HepG2 (cell line): ENCODE data around the gene POLR2J. TPM values are rescaled to one million over a fixed set of nuclear protein-coding genes. Genes with fewer than 3 reads are reported as not detected.

Experiments used
- ARNT ChIP-seq: fragments of 450-650 bp; IDR thresholded peaks from 2 replicates; pipeline ENCODE4 v1.6.1; 2017
- ASH2L ChIP-seq: fragments of 300-600, 200-600 bp; sonication (generic); IDR thresholded peaks from 2 replicates; pipeline ENCODE4 v1.7.0; 2017; ENCODE audit warnings: low read depth, mild to moderate bottlenecking, moderate library complexity, mixed read lengths, low read length; ENCODE audit not compliant: insufficient read length
- CBX1 ChIP-seq: IDR thresholded peaks from one replicate; pipeline ENCODE4 v1.6.1; 2016; ENCODE audit warnings: antibody characterized with exemption, low read depth
- CCDC6 ChIP-seq: sonication (generic); formaldehyde crosslinking; IDR thresholded peaks from 2 replicates; pipeline ENCODE4 v1.8.1; 2022; ENCODE audit warnings: mild to moderate bottlenecking, missing genetic modification reagents, moderate library complexity
- GABPB1 ChIP-seq: IDR thresholded peaks from 2 replicates; pipeline ENCODE4 v1.6.1; 2016; ENCODE audit warnings: mild to moderate bottlenecking, missing genetic modification reagents, moderate library complexity, missing compliant biosample characterization
- GATAD1 ChIP-seq: IDR thresholded peaks from 2 replicates; pipeline ENCODE4 v1.6.1; 2016; ENCODE audit warnings: missing genetic modification reagents, missing compliant biosample characterization
- HDAC2 ChIP-seq: sonication (generic); formaldehyde crosslinking; IDR thresholded peaks from 2 replicates; pipeline ENCODE4 v1.4.0; 2020; ENCODE audit warnings: missing genetic modification reagents
- HHEX ChIP-seq: IDR thresholded peaks from 2 replicates; pipeline ENCODE4 v1.6.1; 2016; ENCODE audit warnings: control low read depth
- JARID2 ChIP-seq: sonication (generic); formaldehyde crosslinking; IDR thresholded peaks from 2 replicates; pipeline ENCODE4 v1.8.1; 2023; ENCODE audit warnings: missing genetic modification reagents, inconsistent platforms; ENCODE audit not compliant: insufficient replicate concordance
- KDM5B ChIP-seq: sonication (generic); formaldehyde crosslinking; IDR thresholded peaks from 2 replicates; pipeline ENCODE4 v1.4.0; 2020; ENCODE audit warnings: missing genetic modification reagents, mild to moderate bottlenecking, borderline replicate concordance
- KMT2B ChIP-seq: IDR thresholded peaks from 2 replicates; pipeline ENCODE4 v1.6.1; 2016; ENCODE audit warnings: missing genetic modification reagents, missing compliant biosample characterization
- PPARG ChIP-seq: conservative IDR thresholded peaks from 2 replicates; pipeline ENCODE4 v1.6.1; 2016; ENCODE audit warnings: missing biosample characterization, missing genetic modification reagents
- SP2 ChIP-seq: sonication (generic); formaldehyde crosslinking; IDR thresholded peaks from 2 replicates; pipeline ENCODE4 v1.5.1; 2020; ENCODE audit warnings: mild to moderate bottlenecking, missing genetic modification reagents
- SRSF9 ChIP-seq: fragments of 200-400 bp; formaldehyde crosslinking; IDR thresholded peaks from 2 replicates; pipeline ENCODE4 v1.6.1; 2018; ENCODE audit warnings: borderline replicate concordance, mild to moderate bottlenecking, low read depth, low read length; ENCODE audit not compliant: insufficient read depth, poor library complexity, severe bottlenecking
- YEATS4 ChIP-seq: sonication (generic); formaldehyde crosslinking; IDR thresholded peaks from 2 replicates; pipeline ENCODE4 v1.4.0; 2020; ENCODE audit warnings: missing genetic modification reagents, borderline replicate concordance
- ZNF451 ChIP-seq: sonication (generic); formaldehyde crosslinking; IDR thresholded peaks from 2 replicates; pipeline ENCODE4 v1.5.0; 2020; ENCODE audit warnings: mild to moderate bottlenecking, missing genetic modification reagents
- ZNF564 ChIP-seq: sonication (generic); formaldehyde crosslinking; IDR thresholded peaks from 2 replicates; pipeline ENCODE4 v1.8.1; 2023; ENCODE audit warnings: mild to moderate bottlenecking, missing genetic modification reagents
- ZNF768 ChIP-seq: sonication (generic); formaldehyde crosslinking; IDR thresholded peaks from 2 replicates; pipeline ENCODE4 v1.4.0; 2020; ENCODE audit warnings: missing genetic modification reagents
- polyA plus RNA-seq, 8 experiments: library from polyadenylated mRNA; depleted of rRNA in 3 of 8; stranded (reverse) in 7 of 8; unstranded in 1 of 8; fragments of >200 nt; fragmentation: Illumina TruSeq in 4 of 8; extraction: Trizol in 4 of 8; gene quantifications; 2 replicates each; pipeline versions ENCODE4 v1.2.1 to v1.2.3, GENCODE V29; 2011 to 2016; ENCODE audit warnings: low read depth in 4 of 8, missing spikeins in 1 of 8, mixed read lengths in 1 of 8; ENCODE audit not compliant: insufficient read depth in 1 of 8
- total RNA-seq, 5 experiments: library from RNA; depleted of rRNA; stranded (reverse); fragments of >200 nt; fragmentation: Illumina TruSeq; extraction: Trizol; gene quantifications; 2 replicates each; pipeline ENCODE4 v1.2.3, GENCODE V29; 2016; ENCODE audit warnings: low read depth in 1 of 5
- TF ChIP-seq, protein P1 (sequence below): sonication (generic); formaldehyde crosslinking; IDR thresholded peaks from 2 replicates; pipeline ENCODE4 v1.5.1; 2020; ENCODE audit warnings: missing genetic modification reagents, mild to moderate bottlenecking, borderline replicate concordance
- TF ChIP-seq, protein P2 (sequence below): sonication (generic); formaldehyde crosslinking; IDR thresholded peaks from 2 replicates; pipeline ENCODE4 v1.4.0; 2020; ENCODE audit warnings: missing genetic modification reagents
- TF ChIP-seq, protein P3 (sequence below): sonication (generic); formaldehyde crosslinking; IDR thresholded peaks from 2 replicates; pipeline ENCODE4 v1.4.0; 2020; ENCODE audit warnings: missing genetic modification reagents, borderline replicate concordance

POLR2J gene
- total and polyA plus RNA-seq, 2 of the 13 experiments (the other 11 are each of a cell fraction or from before 2014, with no cell fraction given) = 41.2 to 71.4 TPM

DNA sequence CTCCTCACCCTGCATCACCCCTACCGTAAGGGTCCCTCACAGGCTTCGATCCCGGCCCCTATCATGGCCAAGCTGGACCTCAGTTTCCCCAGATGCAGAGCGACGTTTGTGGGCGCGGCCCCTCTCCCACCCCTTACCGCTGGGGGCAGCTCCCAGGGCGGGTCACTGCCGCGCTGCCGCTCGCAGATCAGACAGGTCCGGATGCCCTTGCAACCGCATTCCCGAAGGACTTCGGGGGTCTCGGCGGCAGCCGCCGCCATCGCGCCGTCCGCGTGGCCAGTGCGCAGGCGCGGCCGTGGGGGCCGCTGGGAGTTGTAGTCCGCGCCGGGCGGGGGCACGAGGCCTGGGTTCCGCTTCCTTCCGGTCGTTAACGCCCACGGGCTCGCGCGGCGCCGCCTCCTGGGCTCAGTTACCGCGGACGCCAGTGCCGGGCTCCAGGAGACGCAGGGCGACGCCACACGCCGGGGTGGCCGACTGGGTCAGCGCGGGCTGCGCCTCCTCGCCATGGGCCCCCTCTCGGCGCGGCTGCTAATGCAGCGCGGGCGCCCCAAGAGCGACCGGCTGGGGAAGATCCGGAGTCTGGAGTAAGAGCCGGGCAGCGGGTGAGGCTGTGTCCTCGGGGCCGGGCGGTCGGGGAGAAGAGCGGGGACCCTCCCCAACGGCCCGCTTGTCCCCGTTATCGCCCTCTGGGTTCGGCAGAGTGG lies 14.0 kb downstream of the POLR2J start, which contains the start of the genes ALKBH4 and LRWD1 (continued):
- TF ChIP-seq KMT2B (CRISPR knock-in tag) (0 out of 2 replicates have a peak, but pooled peaks have one; percentile 25), CCDC6 (CRISPR knock-in tag) (peak; percentile 54; the same call in 1 of the 2 replicates), ZNF768 (peak; percentile 21; the same call in 1 of the 2 replicates), GABPB1 (CRISPR knock-in tag) (peak; percentile 96), YEATS4 (CRISPR knock-in tag) (peak; percentile 84; the same call in 1 of the 2 replicates), CBX1 (no peak), ASH2L (peak; percentile 78), SRSF9 (no peak), ZNF564 (CRISPR knock-in tag) (0 out of 2 replicates have a peak, but pooled peaks have one; percentile 24), HHEX (CRISPR knock-in tag) (no peak), HDAC2 (CRISPR knock-in tag) (peak; percentile 54), KDM5B (CRISPR knock-in tag) (peak; percentile 75; the same call in 1 of the 2 replicates), GATAD1 (CRISPR knock-in tag) (peak; percentile 90), JARID2 (CRISPR knock-in tag) (no peak), PPARG (CRISPR knock-in tag) (peak; percentile 52), ZNF451 (CRISPR knock-in tag) (peak; percentile 51; the same call in 1 of the 2 replicates), SP2 (CRISPR knock-in tag) (no peak; the same call in 1 of the 2 replicates), ARNT (no peak)
- TF ChIP-seq, protein P1, sequence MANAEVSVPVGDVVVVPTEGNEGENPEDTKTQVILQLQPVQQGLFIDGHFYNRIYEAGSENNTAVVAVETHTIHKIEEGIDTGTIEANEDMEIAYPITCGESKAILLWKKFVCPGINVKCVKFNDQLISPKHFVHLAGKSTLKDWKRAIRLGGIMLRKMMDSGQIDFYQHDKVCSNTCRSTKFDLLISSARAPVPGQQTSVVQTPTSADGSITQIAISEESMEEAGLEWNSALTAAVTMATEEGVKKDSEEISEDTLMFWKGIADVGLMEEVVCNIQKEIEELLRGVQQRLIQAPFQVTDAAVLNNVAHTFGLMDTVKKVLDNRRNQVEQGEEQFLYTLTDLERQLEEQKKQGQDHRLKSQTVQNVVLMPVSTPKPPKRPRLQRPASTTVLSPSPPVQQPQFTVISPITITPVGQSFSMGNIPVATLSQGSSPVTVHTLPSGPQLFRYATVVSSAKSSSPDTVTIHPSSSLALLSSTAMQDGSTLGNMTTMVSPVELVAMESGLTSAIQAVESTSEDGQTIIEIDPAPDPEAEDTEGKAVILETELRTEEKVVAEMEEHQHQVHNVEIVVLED = peak; percentile 90; the same call in 1 of the 2 replicates
- TF ChIP-seq, protein P2, sequence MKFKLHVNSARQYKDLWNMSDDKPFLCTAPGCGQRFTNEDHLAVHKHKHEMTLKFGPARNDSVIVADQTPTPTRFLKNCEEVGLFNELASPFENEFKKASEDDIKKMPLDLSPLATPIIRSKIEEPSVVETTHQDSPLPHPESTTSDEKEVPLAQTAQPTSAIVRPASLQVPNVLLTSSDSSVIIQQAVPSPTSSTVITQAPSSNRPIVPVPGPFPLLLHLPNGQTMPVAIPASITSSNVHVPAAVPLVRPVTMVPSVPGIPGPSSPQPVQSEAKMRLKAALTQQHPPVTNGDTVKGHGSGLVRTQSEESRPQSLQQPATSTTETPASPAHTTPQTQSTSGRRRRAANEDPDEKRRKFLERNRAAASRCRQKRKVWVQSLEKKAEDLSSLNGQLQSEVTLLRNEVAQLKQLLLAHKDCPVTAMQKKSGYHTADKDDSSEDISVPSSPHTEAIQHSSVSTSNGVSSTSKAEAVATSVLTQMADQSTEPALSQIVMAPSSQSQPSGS (CRISPR knock-in tag) = no peak
- TF ChIP-seq, protein P3, sequence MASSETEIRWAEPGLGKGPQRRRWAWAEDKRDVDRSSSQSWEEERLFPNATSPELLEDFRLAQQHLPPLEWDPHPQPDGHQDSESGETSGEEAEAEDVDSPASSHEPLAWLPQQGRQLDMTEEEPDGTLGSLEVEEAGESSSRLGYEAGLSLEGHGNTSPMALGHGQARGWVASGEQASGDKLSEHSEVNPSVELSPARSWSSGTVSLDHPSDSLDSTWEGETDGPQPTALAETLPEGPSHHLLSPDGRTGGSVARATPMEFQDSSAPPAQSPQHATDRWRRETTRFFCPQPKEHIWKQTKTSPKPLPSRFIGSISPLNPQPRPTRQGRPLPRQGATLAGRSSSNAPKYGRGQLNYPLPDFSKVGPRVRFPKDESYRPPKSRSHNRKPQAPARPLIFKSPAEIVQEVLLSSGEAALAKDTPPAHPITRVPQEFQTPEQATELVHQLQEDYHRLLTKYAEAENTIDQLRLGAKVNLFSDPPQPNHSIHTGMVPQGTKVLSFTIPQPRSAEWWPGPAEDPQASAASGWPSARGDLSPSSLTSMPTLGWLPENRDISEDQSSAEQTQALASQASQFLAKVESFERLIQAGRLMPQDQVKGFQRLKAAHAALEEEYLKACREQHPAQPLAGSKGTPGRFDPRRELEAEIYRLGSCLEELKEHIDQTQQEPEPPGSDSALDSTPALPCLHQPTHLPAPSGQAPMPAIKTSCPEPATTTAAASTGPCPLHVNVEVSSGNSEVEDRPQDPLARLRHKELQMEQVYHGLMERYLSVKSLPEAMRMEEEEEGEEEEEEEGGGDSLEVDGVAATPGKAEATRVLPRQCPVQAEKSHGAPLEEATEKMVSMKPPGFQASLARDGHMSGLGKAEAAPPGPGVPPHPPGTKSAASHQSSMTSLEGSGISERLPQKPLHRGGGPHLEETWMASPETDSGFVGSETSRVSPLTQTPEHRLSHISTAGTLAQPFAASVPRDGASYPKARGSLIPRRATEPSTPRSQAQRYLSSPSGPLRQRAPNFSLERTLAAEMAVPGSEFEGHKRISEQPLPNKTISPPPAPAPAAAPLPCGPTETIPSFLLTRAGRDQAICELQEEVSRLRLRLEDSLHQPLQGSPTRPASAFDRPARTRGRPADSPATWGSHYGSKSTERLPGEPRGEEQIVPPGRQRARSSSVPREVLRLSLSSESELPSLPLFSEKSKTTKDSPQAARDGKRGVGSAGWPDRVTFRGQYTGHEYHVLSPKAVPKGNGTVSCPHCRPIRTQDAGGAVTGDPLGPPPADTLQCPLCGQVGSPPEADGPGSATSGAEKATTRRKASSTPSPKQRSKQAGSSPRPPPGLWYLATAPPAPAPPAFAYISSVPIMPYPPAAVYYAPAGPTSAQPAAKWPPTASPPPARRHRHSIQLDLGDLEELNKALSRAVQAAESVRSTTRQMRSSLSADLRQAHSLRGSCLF = no peak
